Psoas muscle (tissue), 8 donors: Measurements from ENCODE around the gene POLR2E. TPM values are rescaled to one million over a fixed set of nuclear protein-coding genes. Genes with fewer than 3 reads are reported as not detected.

ENCODE experiments used
- ATAC-seq, 4 donors: fragments of 200-7000 bp; cut with Tn5 transposase; one replicate each; pipeline ENCODE4 v1.9.1; 2020; ENCODE audit warnings: moderate library complexity in 3 of 4, mild to moderate bottlenecking in 2 of 4
- DNase-seq, 2 donors: peaks; one replicate each; pipeline ENCODE4 v3.0.0-alpha.2; 2020
- H3K27ac ChIP-seq: fragments of 200-600 bp; one replicate; pipeline ENCODE4 v1.8.0; 2022
- H3K27me3 ChIP-seq, 3 donors: fragments of 200-600 bp in 1 of 3; one replicate each; pipeline versions ENCODE4 v1.6.1 to v1.8.0; 2013 to 2022; ENCODE audit warnings: low read length in 2 of 3, mild to moderate bottlenecking in 2 of 3, moderate library complexity in 1 of 3; ENCODE audit not compliant: insufficient read depth in 3 of 3
- H3K36me3 ChIP-seq, 2 donors: fragments of 200-600 bp in 1 of 2; one replicate each; pipeline versions ENCODE4 v1.6.1 to v1.8.0; 2013 to 2022; ENCODE audit warnings: low read depth in 1 of 2, mild to moderate bottlenecking in 1 of 2, moderate library complexity in 1 of 2; ENCODE audit not compliant: insufficient read depth in 1 of 2
- H3K4me1 ChIP-seq: fragments of 200-600 bp; one replicate; pipeline ENCODE4 v1.8.0; 2022
- H3K4me3 ChIP-seq: fragments of 200-600 bp; one replicate; pipeline ENCODE4 v1.8.0; 2022; ENCODE audit warnings: mild to moderate bottlenecking
- H3K9me3 ChIP-seq: fragments of 200-600 bp; one replicate; pipeline ENCODE4 v1.8.0; 2022
- WGBS, 3 donors: extraction: QIAGEN DNeasy Blood & Tissue Kit; methylation state at CpG; one replicate each; pipeline versions ENCODE4 v1.1.6 to v1.1.7; 2013; 5-methylcytosine and 5-hydroxymethylcytosine counted together
- intact Hi-C, 2 donors: fragments of 100-400 bp; cut with DNase I; formaldehyde crosslinking; loops; one replicate each; pipeline versions ENCODE4 v1.11.0 to v1.14.2; 2022
- polyA plus RNA-seq, 3 donors: library from polyadenylated mRNA; stranded (reverse); fragments of 200-250 nt; gene quantifications; one replicate each; pipeline ENCODE4 v1.2.3, GENCODE V29; 2013
- total RNA-seq, 4 donors: library from RNA; stranded (reverse); fragmentation: NEBNext Ultra II Directional in 2 of 4; extraction: Animal tissue kit (Norgen Biotek cat#: 25700) in 2 of 4; gene quantifications; one replicate each; pipeline versions ENCODE4 v1.2.1 to v1.2.4, GENCODE V29; 2021 to 2023
- TF ChIP-seq, protein P1 (sequence below): fragments of 200-600 bp; IDR thresholded peaks from one replicate; pipeline ENCODE4 v1.8.0; 2022; ENCODE audit warnings: antibody characterized with exemption
- donor health status: healthy with polysubstance abuse.
- donor health status: DM: no; HTN: no; CAD: no; lungs with moderate emphysema.
- donor health status: Bipolar disorder and iron deficiency.
- donor health status: healthy.
- donor health status: DM: yes; HTN: yes; CAD: no.
- donor health status: DM: no; HTN: no; CAD: no.
- donor health status: DM: no; HTN: no; CAD: no.
- donor health status: DM: yes; HTN: yes; CAD: no.

POLR2E gene
- total and polyA plus RNA-seq, 7 donors: 133 to 243 (median 147) TPM

DNA sequence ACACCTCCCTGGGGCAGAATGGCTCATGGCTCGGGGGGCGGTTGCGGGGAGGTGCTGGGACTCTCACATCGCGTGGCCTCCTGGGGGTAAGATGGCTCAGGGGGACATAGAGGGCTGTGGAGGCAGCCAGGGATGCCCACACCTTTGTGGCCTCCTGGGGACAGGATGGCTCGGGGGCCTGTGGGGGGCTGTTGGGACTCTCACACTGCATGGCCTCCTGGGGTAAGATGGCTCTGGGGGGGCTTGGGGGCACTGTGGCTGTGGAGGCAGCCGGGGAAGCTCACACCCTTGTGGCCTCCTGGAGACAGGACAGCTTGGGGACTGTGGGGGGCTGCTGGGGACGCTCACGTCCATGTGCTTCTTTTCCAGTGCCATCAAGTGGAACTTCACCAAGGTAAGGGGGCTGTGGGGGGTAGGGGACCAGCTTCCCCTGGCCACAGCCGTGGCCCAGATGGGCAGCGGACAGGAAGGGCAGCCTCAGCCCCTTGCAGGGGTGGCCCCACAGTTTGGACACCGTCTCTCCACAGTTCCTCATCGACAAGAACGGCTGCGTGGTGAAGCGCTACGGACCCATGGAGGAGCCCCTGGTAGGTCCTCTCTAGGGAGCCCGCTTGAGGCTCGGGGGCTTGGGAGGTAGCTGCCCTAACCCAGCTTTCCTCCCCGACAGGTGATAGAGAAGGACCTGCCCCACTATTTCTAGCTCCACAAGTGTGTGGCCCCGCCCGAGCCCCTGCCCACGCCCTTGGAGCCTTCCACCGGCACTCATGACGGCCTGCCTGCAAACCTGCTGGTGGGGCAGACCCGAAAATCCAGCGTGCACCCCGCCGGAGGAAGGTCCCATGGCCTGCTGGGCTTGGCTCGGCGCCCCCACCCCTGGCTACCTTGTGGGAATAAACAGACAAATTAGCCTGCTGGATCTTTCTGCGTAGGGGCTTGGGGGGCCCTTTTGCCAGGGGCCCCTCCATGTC is 11.0 kb upstream of the POLR2E start:
- Histone ChIP-seq H3K27me3 (no peaks in the 10 kb centered on the region), H3K27ac (no peak overlapping the region), H3K4me3 (peak overlapping the region; percentile 88), H3K4me1 (peaks cover 28% of the 10 kb centered on the region), H3K36me3 (peaks cover 12 to 47% of the 10 kb centered on the region in 2 donors), H3K9me3 (no peaks in the 10 kb centered on the region)
- 90 to 93% (median 92%) methylated on average over 30 to 32 of the region's 32 CpGs for WGBS, 3 donors
- TF ChIP-seq, protein P1, sequence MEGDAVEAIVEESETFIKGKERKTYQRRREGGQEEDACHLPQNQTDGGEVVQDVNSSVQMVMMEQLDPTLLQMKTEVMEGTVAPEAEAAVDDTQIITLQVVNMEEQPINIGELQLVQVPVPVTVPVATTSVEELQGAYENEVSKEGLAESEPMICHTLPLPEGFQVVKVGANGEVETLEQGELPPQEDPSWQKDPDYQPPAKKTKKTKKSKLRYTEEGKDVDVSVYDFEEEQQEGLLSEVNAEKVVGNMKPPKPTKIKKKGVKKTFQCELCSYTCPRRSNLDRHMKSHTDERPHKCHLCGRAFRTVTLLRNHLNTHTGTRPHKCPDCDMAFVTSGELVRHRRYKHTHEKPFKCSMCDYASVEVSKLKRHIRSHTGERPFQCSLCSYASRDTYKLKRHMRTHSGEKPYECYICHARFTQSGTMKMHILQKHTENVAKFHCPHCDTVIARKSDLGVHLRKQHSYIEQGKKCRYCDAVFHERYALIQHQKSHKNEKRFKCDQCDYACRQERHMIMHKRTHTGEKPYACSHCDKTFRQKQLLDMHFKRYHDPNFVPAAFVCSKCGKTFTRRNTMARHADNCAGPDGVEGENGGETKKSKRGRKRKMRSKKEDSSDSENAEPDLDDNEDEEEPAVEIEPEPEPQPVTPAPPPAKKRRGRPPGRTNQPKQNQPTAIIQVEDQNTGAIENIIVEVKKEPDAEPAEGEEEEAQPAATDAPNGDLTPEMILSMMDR: no peak
- DNase-seq: no peak
- no peak for ATAC-seq
- intact Hi-C loops: no loop called here

DNA sequence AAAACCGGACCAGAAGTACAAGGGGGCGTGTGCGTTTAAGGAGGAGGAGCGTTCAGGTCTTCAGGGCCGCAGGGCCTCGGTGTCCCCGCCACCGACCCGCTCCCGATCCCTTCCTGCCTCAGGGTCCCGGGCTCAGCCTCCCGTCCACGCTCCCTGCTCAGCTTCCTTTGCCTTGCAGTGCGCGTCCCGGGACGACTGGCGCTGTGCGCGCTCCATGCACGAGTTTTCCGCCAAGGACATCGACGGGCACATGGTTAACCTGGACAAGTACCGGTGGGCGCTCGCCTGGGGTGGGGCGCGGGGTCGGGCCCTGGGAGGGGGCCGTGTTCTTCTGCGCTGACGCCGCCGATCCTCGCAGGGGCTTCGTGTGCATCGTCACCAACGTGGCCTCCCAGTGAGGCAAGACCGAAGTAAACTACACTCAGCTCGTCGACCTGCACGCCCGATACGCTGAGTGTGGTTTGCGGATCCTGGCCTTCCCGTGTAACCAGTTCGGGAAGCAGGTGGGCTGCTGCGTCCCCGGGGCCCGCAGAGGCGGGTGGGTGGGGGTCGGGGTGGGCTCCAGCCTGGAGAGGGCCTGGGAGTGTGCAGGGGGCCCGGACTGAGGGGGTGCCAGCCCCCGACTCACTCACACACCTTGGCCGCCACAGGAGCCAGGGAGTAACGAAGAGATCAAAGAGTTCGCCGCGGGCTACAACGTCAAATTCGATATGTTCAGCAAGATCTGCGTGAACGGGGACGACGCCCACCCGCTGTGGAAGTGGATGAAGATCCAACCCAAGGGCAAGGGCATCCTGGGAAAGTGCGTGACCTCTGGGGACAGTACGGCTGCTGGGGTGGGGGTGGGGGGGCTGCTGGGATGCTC is 10.1 kb upstream of the POLR2E start:
- Histone ChIP-seq H3K27me3 (no peaks in the 10 kb centered on the region), H3K4me3 (peak overlapping the region; percentile 88), H3K4me1 (peaks cover 28% of the 10 kb centered on the region), H3K36me3 (peaks cover 12 to 41% of the 10 kb centered on the region in 2 donors), H3K27ac (peak overlapping the region; percentile 97), H3K9me3 (no peaks in the 10 kb centered on the region)
- TF ChIP-seq, protein P1: no peak
- intact Hi-C loops: no loop called here
- 24 to 33% (median 27%) methylated on average over 54 to 69 of the region's 69 CpGs for WGBS, 3 donors
- DNase-seq (no peak), ATAC-seq (no peak)

DNA sequence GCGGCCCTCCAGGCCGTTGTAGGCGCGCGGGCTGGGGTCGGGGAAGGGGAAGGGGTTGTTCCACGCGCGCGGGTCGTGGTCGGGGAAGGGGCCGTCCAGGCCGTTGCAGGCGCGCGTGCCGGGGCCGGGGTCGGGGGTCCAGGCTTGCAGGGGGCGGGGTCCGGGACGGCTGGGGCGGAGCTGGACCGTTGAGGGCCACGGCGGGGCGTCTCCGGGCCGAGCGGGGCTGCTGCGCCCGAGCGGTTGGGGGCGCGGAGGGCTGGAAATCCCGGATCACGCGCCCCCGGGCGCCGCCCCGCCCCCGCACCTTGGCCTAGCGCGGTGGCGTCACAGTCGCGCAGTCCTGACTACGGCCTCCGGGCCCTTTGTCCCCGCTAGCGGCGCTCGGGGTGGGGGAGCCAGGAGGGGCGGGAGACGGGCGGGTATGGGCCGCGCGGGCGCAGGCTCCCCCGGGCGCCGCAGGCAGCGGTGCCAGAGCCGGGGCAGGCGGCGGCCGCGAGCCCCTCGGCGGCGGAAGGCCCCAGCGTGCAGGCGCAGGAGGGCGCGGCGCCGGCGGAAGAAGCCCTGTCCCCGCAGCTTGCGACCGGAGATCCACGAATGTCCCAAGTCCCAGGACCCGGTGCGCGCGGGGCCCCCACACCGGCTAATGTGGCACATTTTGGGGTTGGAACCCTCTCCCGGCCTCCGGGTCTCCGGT is 9.3 kb upstream of the POLR2E start:
- ATAC-seq (peak; percentile 34 to 55 (median 47)), DNase-seq (peak; percentile 83 to 91)
- Histone ChIP-seq H3K9me3 (no peaks in the 10 kb centered on the region), H3K27me3 (no peaks in the 10 kb centered on the region), H3K27ac (peak overlapping the region; percentile 97), H3K36me3 (peaks cover 12 to 34% of the 10 kb centered on the region in 2 donors), H3K4me3 (peak overlapping the region; percentile 88), H3K4me1 (peaks cover 28% of the 10 kb centered on the region)
- intact Hi-C loops: no loop called here
- TF ChIP-seq, protein P1: no peak
- 0 to 1% (median 0%) methylated on average over 34 to 93 of the region's 93 CpGs for WGBS, 3 donors

DNA sequence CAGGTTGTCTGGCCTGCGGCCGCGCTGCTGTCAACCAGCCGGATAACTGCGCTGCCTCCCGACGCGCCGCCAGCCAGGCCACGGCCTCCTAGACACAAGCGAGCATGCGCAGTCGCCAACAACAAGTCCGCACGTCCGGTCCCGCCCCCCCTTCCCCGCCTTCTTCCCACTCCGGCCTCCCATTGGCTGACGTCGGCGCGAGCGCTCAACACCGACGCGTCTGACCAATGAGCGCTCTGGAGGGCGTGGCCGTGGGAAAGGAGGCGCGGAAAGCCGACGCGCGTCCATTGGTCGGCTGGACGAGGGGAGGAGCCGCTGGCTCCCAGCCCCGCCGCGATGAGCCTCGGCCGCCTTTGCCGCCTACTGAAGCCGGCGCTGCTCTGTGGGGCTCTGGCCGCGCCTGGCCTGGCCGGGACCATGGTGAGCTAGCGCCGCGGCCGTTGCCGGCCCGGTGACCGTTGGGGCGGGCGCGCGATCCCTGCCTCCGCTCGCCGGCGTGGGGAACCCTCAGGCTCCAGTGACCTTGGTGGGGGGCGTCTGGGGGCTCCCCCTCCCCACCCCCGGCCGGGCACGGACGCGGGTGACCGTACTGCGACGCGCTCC is 8.6 kb upstream of the POLR2E start, which contains the start of gene GPX4:
Gene GPX4 (plus strand): TSS at position 287 of the 603 bp plus-strand sequence. CDS start 50 bp downstream, at position 337.
- peak within 1 kb of the TSS; percentile 97 for H3K27ac ChIP-seq
- H3K9me3 ChIP-seq: no peaks in the 10 kb centered on the region
- DNase-seq: peak; percentile 100
- TF ChIP-seq, protein P1: no peak
- ATAC-seq: peak; percentile 80 to 86 (median 82)
- peaks cover 8 to 28% of the 10 kb centered on the region in 2 donors for H3K36me3 ChIP-seq
- H3K4me3 ChIP-seq: peak within 1 kb of the TSS; percentile 88
- intact Hi-C loops: no loop called here
- H3K27me3 ChIP-seq: no peaks in the 10 kb centered on the region
- WGBS, 3 donors: 0% methylated on average over 57 to 75 of the region's 75 CpGs
- peaks cover 28% of the 10 kb centered on the region for H3K4me1 ChIP-seq
